GM12892 (cell line): Measurements from ENCODE around the gene ATF5.

ENCODE experiments used
- POLR2A ChIP-seq: IDR thresholded peaks from 2 replicates; pipeline ENCODE4 v1.6.1; 2011; ENCODE audit warnings: low read depth, low read length, control low read depth
- POLR2AphosphoS5 ChIP-seq: IDR thresholded peaks from 2 replicates; pipeline ENCODE4 v1.6.1; 2011; ENCODE audit warnings: low read depth, low read length, control low read depth

- TF ChIP-seq POLR2A (no peak), POLR2AphosphoS5 (no peak)
Observed at GRCh38 chr19:49975051-49975450, 46.0 kb downstream of the ATF5 start.
